Fibroblast of peridontal ligament (primary cell): Measurements from ENCODE around the gene TJP2.

Source experiments
- DNase-seq: peaks from one replicate; pipeline ENCODE4 v3.0.0-alpha.2; 2010; ENCODE audit errors: extremely low read depth

TJP2 gene

DNA sequence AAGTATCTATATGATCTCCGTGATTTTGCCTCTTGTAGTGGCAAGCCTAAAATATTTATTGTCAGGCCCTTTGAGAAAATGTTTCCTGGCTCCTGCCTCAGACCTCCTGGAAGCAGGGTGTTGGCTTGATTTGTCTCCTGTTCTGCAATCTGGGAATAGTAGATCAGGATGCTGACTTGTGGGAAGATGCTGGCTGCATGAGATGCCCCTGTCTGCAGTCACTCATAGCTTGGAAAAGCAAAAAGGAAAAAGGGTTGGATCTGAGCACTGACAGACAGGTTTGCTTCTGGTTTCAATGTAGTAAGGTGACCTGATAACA, 16.7 kb downstream of the TJP2 start:
- no peak for DNase-seq

DNA sequence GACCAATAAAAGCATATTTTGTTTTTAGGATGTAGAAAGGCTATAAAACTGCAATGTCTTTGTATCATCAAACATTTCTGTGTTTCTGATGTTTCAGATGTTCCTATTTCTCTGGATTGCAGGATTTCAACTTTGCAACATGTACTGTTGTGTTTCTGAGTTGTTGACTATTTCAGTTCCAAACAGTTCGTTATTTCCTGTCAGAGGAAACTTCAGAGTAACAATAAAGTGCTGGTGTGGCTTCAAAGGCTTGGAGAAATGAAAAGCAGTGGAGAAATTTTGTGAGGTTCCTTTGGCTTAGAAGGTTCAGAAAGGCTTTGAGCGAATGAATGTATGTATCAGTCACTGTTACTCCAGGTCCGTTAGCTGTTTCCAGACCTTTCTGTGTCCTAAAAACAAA, 17.2 kb downstream of the TJP2 start:
- no peak for DNase-seq

DNA sequence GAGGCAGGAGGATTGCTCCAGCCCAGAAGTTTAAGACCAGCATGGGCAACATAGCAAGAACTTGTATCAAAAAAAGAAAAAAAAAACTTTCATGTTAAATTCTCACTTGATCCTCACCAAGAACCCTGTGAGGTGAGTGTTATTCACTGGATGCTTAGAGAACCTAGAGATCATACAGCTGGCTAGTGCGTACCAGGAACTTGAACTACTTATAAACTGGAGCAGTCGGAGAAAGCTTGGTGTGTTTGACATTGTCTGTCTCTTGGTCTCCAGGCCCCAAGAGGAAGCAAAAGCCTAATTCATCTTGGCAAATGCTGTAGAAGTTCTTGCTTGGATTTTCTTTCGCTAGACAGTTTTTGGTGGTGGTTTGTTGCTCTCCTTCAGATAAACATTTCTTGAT, 18.1 kb downstream of the TJP2 start:
- DNase-seq: no peak

DNA sequence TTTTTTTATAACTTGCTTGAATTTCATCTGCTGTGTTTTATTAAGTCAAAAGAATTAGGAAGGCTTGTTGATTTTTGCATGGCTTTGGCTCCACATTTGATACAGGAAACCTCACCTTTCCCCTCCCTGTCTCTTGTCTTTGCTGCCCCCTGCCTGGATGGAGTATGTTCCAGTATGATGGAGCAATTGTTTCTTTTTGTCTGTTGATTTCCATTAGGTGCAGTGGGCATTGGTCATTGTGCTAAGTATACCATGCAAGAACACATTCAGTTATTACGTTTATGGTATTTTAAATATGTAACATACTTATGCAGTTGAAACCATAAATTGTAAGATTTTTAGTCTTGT, 19.6 kb downstream of the TJP2 start:
- no peak for DNase-seq

DNA sequence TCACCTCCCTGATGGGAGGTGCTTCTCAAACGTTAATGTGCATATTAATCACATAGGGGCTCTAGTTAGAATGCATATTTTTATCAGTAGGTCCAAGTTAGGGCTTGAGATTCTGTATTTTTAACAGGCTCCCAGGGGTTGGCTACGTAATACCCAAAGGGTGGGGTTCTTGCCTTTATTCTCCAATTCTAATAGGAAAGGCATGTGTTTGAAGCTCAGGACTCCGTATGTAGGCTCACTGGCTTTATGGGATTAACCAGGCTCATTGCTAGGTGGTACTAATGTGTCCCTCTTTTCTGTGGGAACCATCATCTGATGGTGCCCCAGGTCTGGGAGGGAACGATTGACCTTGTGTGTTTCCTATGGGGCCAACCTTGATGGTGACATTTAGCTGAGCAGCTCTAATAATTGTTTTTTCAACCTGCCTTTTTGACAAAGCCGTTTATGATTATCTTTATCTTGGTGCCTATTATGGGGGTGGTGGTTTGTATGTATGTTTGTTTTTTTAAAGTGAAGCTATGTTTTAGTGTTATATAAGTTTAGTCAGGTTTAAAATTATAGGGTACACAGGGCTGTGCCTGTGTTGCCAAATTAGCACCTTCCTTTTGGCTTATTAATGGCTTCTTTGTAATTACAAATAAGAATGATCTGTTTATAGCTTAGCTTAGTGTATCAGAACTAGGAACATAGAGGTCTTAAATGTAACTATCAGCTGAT, 20.8 kb downstream of the TJP2 start:
- no peak for DNase-seq

DNA sequence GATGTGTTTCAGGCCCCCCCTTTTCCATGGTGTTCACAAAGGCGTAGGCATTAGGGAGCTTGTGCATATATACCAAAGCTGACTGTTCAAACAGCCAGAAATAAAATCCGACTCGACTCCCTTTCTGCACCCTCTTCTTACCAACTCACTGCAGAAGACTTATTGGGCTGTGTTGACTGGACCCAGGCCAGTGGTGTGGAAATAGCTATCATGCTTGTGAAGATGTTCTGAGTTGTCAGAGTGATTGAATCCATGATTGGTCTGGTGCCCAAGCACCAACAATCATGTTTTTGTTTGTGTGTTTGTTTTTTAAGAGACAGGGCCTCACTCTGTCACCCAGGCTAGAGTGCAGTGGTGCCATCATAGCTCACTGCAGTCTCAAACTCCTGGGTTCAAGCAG, 21.6 kb downstream of the TJP2 start:
- DNase-seq: no peak

DNA sequence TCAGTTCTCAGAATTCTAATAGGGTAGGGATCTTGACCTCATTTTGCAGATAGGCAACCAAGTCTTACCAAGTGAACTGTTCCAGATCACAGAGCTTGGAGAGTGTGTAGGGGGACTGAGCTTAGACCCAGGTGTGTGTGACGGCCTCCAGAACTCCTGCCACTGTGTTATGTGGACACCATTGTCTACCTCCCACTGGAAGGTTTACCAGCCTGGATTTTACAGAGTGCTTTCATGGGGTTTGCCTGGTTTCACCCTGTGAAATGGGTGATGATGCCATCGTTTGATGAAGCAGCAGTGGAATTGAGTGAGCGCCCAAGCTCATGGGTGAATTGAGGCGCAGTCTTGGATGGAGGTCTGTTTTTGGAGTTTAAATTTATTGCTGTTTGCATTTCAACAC, 23.6 kb downstream of the TJP2 start:
- no peak for DNase-seq

DNA sequence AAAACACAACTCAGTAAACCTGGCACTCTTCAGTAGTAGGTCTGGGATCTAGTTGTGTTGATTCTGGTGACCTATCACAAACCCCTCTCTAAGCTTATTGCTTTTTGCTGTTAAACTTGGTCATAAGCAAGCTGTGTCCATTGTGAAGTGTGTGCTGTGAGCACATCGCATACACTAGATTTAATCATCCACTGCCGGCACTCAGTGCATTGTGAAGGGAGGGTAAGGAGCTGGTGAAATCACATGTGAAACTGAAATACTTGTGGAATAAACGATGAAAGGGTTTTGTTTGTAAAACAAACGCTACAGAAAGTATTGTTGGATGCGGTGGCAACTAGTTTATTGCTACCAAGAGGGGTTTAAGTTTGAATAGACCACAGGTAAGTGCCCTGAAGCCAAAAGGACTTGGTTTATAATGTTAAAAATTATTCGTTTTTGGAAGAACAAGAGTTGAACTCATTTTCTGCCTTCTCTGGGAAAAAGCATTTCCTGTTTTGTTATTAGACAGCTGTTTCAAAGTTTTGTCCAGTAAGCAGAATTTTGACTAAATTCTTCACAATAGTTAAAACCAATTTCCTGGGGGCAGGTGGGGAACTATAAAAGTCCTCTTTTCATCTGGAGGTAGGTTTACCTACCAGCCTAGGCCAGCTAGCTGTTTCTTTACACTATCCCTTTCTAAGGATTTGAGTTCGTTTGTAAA, 24.6 kb downstream of the TJP2 start:
- peak; percentile 44 for DNase-seq

DNA sequence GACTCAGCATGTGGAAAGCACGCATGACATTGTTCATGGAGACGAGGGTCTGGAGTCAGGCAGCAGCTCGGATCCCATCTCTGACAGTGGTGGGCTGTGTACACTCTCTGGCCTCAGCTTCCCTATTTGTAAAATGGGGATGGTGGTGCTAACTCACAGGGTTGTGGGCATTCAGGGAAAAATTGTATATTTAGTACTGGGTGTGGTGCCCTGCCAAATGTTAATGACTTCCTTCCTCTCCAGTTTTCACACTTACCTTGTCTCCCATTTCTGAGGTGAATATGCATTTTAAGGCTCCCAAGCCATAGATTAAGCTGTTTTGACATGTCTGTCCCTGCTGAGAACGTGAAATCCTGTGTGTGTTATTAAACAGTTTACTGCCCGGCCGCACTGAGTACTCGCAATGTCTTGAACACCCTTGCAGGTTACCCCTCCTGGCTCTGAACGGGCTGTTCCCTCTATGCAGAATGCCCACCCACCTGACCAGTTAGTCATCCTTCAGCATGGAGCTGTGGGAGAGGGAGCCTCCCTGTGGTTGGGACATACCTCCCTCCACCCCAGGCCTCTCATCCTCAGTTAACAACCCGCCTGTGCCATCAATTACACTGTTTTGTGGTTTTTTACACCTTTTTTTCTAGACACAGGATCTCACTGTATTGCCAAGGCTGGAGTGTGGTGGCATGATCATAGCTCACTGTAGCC, 25.8 kb downstream of the TJP2 start:
- no peak for DNase-seq

DNA sequence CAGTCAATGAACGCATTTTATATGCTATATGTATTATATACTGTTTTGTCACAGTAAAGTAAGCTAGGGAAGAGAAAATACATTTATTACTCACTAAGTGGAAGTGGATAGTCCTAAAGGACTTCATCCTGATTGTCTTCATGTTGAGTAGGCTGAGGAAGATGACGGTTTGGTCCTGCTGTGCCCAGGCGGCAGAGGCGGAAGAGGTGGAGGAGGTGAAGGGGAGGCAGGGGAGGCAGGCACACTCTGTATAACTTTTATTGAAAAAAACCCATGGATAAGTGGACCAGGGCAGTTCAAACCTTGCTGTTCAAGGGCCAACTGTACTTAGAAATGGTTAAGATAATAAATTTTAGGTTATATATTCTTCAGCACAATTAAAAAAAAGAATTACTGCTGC, 28.5 kb downstream of the TJP2 start:
- no peak for DNase-seq

DNA sequence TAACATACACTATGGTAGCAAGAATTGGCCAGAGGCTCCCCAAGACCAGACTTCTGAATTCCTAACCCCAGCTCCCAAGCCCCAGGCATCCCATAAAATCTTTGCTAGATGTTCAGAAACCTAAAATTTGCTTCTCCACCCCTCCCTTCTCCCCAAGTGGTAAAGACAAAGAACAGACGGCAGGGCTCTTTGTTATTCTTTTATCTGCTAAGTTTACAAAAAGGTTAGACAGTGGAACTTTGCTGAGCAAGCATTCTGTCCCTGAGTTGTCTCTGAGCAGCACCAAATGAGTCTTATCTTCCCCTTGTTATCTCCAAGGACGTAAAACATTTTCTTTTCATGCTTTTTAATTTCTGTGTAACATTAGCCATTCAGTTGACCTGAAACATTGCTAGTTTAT, 30.2 kb downstream of the TJP2 start:
- DNase-seq: no peak

DNA sequence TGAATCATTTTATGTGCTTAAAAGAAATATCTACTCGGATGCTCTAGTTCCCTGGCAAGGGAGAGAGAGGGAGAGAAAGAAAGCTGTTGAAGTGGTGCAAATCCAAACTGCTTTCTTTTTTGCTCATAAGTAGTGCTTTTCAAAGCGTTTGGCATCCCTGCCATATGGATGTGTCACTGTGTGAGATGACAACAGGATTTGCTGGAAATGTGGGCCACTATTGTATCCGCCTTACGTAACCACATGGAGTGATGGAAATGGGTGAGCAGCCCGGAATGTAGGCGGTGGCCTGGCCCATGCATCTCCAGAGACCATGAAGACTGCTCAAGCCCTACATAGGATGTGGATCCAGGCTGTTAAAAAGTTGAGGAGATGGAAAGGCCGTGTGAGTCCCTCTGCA, 30.8 kb downstream of the TJP2 start:
- DNase-seq: peak; percentile 66

DNA sequence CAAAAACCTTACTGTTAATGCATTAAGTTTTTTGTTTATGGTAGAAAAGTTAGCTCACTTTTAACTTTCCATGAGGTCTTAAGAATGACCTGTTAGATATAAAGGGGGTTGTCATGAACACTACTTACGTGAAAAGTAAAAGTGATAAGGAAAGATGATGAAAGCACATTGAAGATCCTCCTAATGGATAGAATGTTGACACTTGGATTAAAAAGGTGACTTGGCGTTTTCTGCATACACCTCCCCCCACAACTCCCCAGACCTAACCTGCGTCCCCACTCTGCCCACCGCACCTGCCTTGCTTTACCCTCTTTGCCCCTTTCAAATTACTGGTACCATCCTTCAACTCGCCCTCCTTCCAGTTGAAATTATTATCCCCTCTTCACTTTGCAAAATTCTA, 32.0 kb downstream of the TJP2 start:
- no peak for DNase-seq

DNA sequence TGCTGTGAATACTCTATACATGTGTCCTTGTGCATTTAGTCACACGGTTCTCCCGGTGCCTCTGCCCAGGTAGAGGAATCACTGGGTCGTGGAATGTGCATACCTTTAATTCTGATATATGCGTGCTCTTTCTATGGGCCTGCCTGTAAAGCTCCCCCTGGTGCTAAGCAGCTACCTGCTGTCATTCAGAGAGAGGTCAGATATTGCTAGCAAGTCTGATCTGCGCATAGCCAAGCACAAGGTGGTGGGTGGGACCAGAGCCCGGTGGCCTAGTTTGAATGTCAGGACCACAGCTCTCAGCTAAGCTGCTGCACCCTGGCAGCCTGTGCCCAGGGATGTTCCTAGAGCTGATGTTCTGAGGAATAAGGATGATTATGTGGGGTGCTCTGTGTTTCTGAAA, 33.4 kb downstream of the TJP2 start:
- DNase-seq: no peak

DNA sequence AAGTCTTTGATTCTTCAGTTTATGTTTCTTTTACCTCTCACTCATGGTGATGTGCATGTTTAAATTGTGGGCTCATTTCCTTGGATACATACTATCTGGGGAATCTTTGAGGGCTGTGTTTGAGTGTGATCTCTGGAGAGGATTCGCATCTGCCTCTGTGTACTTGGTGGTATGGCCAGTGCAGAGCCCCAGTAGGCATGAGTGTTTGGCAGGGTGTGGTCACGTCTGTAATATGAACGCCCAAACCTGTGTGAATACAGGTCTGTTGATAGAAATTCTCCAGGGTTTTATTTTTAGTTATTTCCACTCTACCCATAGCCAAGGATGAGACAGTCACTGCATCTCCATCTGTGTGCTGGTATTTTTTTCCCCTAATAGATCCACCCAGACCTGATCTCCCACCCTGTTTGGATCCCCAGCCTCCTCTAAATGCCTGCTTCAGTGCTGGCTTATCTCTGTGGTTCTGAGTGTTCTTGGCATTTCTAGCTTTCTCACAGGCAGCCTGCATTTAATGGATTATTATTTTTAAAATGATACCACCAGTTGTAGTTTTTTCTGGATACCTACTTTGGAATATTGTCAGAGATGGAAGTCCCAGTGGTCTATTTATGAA, 37.5 kb downstream of the TJP2 start:
- no peak for DNase-seq

DNA sequence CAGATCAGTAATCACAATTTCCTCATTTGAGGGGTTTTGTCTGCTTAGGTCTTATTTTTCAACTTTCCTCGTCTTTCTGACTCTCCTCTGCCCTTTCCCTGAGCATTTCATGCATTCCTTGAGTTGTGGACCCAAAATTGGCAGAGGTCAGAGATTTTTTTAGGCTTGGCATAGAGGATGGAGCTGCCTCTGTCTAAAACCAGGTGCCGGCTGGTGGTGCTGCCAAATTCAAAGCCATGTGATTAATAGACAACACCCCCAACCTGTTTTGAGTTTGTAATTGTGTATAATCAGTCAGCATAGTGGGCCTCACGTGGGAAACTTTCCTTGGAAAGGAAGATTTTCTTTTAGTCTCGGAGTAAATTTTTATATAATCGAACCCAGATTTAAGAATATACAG, 39.6 kb downstream of the TJP2 start:
- no peak for DNase-seq

DNA sequence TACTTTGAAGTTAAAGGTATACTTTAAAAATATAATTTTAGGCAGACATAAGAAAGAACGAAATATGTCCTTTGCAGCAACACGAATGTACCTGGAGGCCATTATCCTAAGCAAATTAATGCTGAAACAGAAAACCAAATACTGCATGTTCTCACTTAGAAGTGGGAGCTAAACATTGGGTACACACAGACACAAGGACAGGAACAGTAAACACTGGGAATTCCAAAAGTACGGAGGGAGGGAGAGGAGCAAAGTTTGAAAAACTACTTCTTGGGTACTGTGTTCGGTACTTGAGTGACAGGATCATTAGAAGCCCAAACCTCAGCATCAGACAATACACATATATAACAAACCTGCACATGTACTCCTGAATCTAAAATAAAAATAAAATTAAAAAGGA, 40.9 kb downstream of the TJP2 start:
- no peak for DNase-seq

DNA sequence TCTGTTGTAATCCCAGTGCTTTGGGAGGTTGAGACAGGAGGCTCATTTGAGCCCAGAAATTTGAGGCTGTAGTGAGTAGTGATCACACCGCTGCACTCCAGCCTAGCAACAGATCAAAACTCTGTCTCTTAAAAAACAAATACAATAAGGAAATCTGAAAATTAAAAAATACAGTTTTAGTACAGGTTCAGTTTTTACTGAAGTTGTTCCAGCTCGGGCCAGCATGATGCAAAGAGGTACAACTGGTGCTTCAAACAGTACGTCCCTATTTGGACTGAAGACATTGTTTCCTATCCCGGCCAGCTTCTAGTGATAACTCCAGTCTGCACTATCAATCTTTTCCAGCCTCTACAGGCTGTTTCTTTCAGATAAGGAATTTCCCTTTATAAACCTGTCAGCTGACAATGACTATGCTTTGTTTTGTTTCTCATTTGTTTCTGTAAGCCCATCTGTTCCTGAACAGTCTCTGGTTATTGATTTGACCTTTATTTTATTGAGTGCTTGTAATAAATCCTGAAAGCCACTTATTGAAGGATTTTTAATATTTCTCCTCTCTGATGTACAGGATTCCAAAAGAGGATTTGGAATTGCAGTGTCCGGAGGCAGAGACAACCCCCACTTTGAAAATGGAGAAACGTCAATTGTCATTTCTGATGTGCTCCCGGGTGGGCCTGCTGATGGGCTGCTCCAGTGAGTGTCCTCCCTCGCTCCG, 41.9 kb downstream of the TJP2 start:
- DNase-seq: no peak

DNA sequence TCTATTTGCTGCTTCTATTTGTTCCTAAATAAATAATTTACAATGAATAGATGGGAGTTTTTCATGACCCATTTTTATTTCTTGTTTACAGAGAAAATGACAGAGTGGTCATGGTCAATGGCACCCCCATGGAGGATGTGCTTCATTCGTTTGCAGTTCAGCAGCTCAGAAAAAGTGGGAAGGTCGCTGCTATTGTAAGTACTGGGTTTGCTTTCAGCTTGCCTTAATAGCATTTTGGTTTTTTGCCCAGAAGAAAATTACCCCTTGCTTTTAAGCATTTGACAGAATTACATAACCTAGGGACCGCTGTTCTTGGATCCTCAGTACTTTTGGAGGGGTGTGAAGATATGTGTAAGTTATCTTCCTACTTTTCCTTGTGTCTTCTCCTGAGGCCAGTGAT, 44.1 kb downstream of the TJP2 start:
- peak; percentile 13 for DNase-seq

DNA sequence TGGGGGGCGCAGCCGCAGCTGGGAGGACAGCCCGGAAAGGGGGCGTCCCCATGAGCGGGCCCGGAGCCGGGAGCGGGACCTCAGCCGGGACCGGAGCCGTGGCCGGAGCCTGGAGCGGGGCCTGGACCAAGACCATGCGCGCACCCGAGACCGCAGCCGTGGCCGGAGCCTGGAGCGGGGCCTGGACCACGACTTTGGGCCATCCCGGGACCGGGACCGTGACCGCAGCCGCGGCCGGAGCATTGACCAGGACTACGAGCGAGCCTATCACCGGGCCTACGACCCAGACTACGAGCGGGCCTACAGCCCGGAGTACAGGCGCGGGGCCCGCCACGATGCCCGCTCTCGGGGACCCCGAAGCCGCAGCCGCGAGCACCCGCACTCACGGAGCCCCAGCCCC, 47.0 kb downstream of the TJP2 start:
- no peak for DNase-seq

DNA sequence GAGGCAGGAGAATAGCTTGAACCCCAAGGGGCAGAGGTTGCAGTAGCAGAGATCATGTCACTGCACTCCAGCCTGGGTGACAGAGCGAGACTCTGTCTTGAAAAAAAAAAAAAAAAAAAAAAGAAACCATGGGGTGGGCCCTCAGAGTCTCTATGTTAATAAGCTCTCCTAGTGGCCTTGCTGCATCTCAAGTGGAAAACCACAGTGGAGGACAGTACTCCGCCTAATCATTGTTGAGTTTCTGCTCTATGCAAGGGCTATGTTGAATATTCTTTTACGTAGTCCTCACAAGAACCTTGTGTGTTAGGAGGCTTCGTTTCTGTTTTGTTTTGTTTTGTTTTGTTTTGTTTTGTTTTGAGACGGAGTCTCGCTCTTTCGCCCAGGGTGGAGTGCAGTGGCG, 48.9 kb downstream of the TJP2 start:
- no peak for DNase-seq

DNA sequence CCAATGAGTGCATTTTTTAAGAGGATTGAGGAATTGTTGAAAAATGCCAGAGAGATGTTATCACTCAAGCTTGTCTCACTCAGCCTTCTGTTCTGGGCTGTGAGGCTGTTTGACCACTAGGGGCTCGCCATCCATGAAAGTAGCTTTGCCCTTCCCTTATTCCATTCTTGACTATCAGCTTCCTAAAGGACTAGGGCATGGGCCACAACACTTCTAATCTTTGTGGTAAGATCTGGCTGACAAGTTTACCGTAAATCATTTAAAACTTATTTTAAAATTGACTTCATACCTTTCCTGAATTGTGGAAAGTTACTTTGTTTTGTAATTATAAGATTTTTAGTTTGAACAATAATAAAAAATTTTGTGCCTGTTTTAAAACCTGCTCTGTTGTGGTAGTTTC, 49.5 kb downstream of the TJP2 start:
- peak; percentile 64 for DNase-seq
